OCI-LY7 (cell line): Measurements from ENCODE around the gene SND1. TPM values are rescaled to one million over a fixed set of nuclear protein-coding genes. Genes with fewer than 3 reads are reported as not detected.

Experiments
- BruUV-seq: library from RNA; stranded (reverse); fragments of 400-500 nt; replicated peaks from 2 replicates; lab custom pipeline; 2021; lab: Mats Ljungman, UMichigan
- CTCF ChIA-PET: fragments of 300-600 bp; sonication (Branson Sonifier 250); formaldehyde crosslinking; loops from one replicate; lab custom pipeline; 2022; ENCODE audit warnings: antibody characterized with exemption; ENCODE audit not compliant: unreplicated experiment; lab: Charles Lee
- POLR2A ChIA-PET: fragments of 300-600 bp; sonication (Branson Sonifier 250); formaldehyde crosslinking; loops from one replicate; lab custom pipeline; 2022; ENCODE audit warnings: antibody characterized with exemption; lab: Charles Lee
- DNase-seq: peaks from one replicate; pipeline ENCODE4 v3.0.0-alpha.2; 2015; ENCODE audit warnings: low spot score
- H2AFZ ChIP-seq: fragments of 200-600 bp; sonication (generic), shearing (Covaris generic); 2 replicates; pipeline ENCODE4 v1.6.1; 2014; ENCODE audit warnings: mild to moderate bottlenecking, antibody characterized with exemption, low read length, moderate library complexity
- H3K27ac ChIP-seq: fragments of 200-600 bp; sonication (generic); 2 replicates; pipeline ENCODE4 v1.5.1; 2014; ENCODE audit warnings: mixed run types, low read depth, mild to moderate bottlenecking, moderate library complexity, low read length, inconsistent platforms; ENCODE audit not compliant: poor library complexity, severe bottlenecking
- H3K36me3 ChIP-seq: fragments of 200-600 bp; sonication (generic); 2 replicates; pipeline ENCODE4 v1.6.1; 2014; ENCODE audit warnings: mild to moderate bottlenecking, antibody characterized with exemption, low read length, moderate library complexity, mixed read lengths; ENCODE audit not compliant: insufficient read depth
- H3K4me1 ChIP-seq: fragments of 200-600 bp; sonication (generic); 2 replicates; pipeline ENCODE4 v1.5.1; 2014; ENCODE audit warnings: mild to moderate bottlenecking, low read length; ENCODE audit not compliant: insufficient read depth, poor library complexity, severe bottlenecking
- H3K4me2 ChIP-seq: fragments of 200-600 bp; sonication (generic); 2 replicates; pipeline ENCODE4 v1.6.1; 2014; ENCODE audit warnings: mild to moderate bottlenecking, low read length
- H3K4me3 ChIP-seq: fragments of 200-600 bp; sonication (generic); 2 replicates; pipeline ENCODE4 v1.5.1; 2014; ENCODE audit warnings: mild to moderate bottlenecking, low read depth, low read length; ENCODE audit not compliant: poor library complexity, severe bottlenecking
- H3K79me2 ChIP-seq: fragments of 200-600 bp; sonication (generic); 2 replicates; pipeline ENCODE4 v1.6.1; 2016; ENCODE audit warnings: low read depth, mild to moderate bottlenecking, low read length, moderate library complexity, mixed read lengths; ENCODE audit not compliant: insufficient read depth
- H3K9me2 ChIP-seq: fragments of 200-600 bp; sonication (generic); 2 replicates; pipeline ENCODE4 v1.6.1; 2016; ENCODE audit warnings: mild to moderate bottlenecking, low read length, mixed read lengths; ENCODE audit not compliant: insufficient read depth
- H3K9me3 ChIP-seq: fragments of 200-600 bp; sonication (generic); 2 replicates; pipeline ENCODE4 v1.6.1; 2014; ENCODE audit warnings: mild to moderate bottlenecking, mixed run types, low read length, mixed read lengths
- H4K20me1 ChIP-seq: fragments of 200-600 bp; sonication (generic); 2 replicates; pipeline ENCODE4 v1.6.1; 2014; ENCODE audit warnings: mild to moderate bottlenecking, antibody characterized with exemption, low read length, moderate library complexity, mixed read lengths; ENCODE audit not compliant: insufficient read depth
- EZH2phosphoT487 ChIP-seq: fragments of 200-600 bp; sonication (generic); IDR thresholded peaks from 2 replicates; pipeline ENCODE4 v1.6.1; 2018; ENCODE audit warnings: low read depth, borderline replicate concordance, mild to moderate bottlenecking, mixed run types, antibody characterized with exemption, low read length, moderate library complexity, mixed read lengths
- intact Hi-C: fragments of 100-400 bp; cut with micrococcal nuclease; formaldehyde crosslinking; loops from one replicate; pipeline ENCODE4 v1.10.0; 2022; ENCODE audit not compliant: unreplicated experiment
- total RNA-seq, 2 experiments: library from RNA; depleted of rRNA in 1 of 2; stranded (reverse); fragments of >200 nt in 1 of 2; shearing (Covaris generic) in 1 of 2; gene quantifications; 2 replicates each; pipeline ENCODE4 v1.2.3, GENCODE V29; 2014 to 2022
- TF ChIP-seq, protein P1 (sequence below): fragments of 200-600 bp; sonication (generic); conservative IDR thresholded peaks from 2 replicates; pipeline ENCODE4 v1.5.1; 2014; ENCODE audit warnings: mild to moderate bottlenecking, antibody characterized with exemption, low read length, moderate library complexity, mixed read lengths

SND1 gene
- total RNA-seq, 2 experiments from 2014 or later = 111 to 221 TPM

GRCh38 chr7:127706766-127707165 lies 54.8 kb downstream of the SND1 start:
- no peak for DNase-seq
- no peak overlapping the region for H3K27ac ChIP-seq
- TF ChIP-seq, protein P1, sequence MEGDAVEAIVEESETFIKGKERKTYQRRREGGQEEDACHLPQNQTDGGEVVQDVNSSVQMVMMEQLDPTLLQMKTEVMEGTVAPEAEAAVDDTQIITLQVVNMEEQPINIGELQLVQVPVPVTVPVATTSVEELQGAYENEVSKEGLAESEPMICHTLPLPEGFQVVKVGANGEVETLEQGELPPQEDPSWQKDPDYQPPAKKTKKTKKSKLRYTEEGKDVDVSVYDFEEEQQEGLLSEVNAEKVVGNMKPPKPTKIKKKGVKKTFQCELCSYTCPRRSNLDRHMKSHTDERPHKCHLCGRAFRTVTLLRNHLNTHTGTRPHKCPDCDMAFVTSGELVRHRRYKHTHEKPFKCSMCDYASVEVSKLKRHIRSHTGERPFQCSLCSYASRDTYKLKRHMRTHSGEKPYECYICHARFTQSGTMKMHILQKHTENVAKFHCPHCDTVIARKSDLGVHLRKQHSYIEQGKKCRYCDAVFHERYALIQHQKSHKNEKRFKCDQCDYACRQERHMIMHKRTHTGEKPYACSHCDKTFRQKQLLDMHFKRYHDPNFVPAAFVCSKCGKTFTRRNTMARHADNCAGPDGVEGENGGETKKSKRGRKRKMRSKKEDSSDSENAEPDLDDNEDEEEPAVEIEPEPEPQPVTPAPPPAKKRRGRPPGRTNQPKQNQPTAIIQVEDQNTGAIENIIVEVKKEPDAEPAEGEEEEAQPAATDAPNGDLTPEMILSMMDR = no peak
- no peak for TF ChIP-seq EZH2phosphoT487
- peaks cover 22% of the 10 kb centered on the region for H3K9me3 ChIP-seq
- H3K4me3 ChIP-seq = no peak overlapping the region
- no peak overlapping the region for H2AFZ ChIP-seq
- H3K36me3 ChIP-seq = peaks cover 97% of the 10 kb centered on the region
- POLR2A ChIA-PET = interaction anchor here (1.5 kb wide), 1 partner anchor 12 kb away, joined by 5 read pairs; no protein-coding TSS in a partner anchor
- no TSS peak for BruUV-seq
- H3K9me2 ChIP-seq = no peaks in the 10 kb centered on the region
- no peaks in the 10 kb centered on the region for H4K20me1 ChIP-seq
- H3K79me2 ChIP-seq = peaks cover 6% of the 10 kb centered on the region; the same call in 1 of the 2 replicates
- no peaks in the 10 kb centered on the region for H3K4me1 ChIP-seq
- intact Hi-C loops = loop anchor here (5.0 to 10.0 kb wide), 3 partner anchors 298 to 428 kb away; no protein-coding TSS in a partner anchor
- CTCF ChIA-PET = interaction anchor here (1.3 kb wide), 1 partner anchor 503 kb away, joined by 3 read pairs; no protein-coding TSS in a partner anchor
- no peak overlapping the region for H3K4me2 ChIP-seq

DNA sequence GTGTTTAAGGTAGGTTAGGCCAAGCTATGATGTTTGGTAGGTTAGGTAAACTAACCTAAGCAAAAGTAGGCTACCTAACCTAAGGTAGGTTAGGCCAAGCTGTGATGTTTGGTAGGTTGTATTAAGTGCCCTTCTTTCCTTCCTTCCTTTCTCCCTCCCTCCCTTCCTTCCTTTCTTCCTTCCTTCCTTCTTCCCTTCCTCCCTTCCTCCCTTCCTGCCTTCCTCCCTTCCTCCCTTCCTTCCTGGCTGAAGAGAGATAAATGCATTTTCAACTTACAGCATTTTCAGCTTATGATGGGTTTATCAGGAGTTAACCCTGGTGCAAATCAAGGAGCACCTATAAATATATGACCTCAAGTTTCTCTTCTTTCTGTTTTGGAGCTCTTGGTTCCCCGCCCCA lies 56.2 kb downstream of the SND1 start:
- no peak for DNase-seq
- Histone ChIP-seq H3K27ac (no peak overlapping the region), H2AFZ (no peak overlapping the region), H3K79me2 (peaks cover 7% of the 10 kb centered on the region; the same call in 1 of the 2 replicates), H3K9me3 (peaks cover 30% of the 10 kb centered on the region), H4K20me1 (no peaks in the 10 kb centered on the region), H3K36me3 (peaks cover 97% of the 10 kb centered on the region), H3K4me1 (no peaks in the 10 kb centered on the region), H3K4me2 (no peak overlapping the region), H3K4me3 (no peak overlapping the region), H3K9me2 (no peaks in the 10 kb centered on the region)
- POLR2A ChIA-PET = interaction anchor here (0.6 to 1.6 kb wide), 6 partner anchors 8 to 163 kb away, joined by 3 to 6 read pairs (median 5); no protein-coding TSS in a partner anchor
- TF ChIP-seq, protein P1 = no peak
- no peak for TF ChIP-seq EZH2phosphoT487
- intact Hi-C loops = loop anchor here (1.0 to 10.0 kb wide), 4 partner anchors 297 to 501 kb away; no protein-coding TSS in a partner anchor
- BruUV-seq = no TSS peak
- CTCF ChIA-PET = interaction anchor here (0.6 to 1.8 kb wide), 4 partner anchors 25 to 501 kb away, joined by 3 to 11 read pairs (median 4); no protein-coding TSS in a partner anchor

DNA sequence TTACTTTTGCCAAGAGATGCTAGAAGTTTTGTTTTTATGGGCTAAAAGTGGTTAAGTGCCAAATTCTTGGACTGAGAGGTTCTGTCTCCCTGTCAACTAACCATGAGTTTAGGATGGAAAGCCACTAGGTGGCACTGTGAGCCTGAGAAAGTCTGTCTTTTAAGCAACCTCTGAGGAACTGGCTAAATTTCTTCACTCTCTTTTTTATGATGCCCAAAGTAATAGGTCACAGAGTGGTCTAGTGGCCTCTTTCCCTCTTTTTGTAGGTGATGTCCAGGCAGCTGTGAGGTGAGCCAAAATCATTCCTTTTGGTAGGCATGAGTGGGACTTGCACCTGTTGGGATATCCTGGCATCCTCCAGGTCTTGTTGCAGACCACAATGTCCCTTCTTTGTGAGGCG lies 56.8 kb downstream of the SND1 start:
- no peak for TF ChIP-seq EZH2phosphoT487
- TF ChIP-seq, protein P1 = peak; percentile 89
- no peak overlapping the region for H3K4me2 ChIP-seq
- peaks cover 30% of the 10 kb centered on the region for H3K9me3 ChIP-seq
- ChIA-PET POLR2A (interaction anchor here (0.5 to 1.6 kb wide), 7 partner anchors 9 to 485 kb away, joined by 3 to 6 read pairs (median 5); no protein-coding TSS in a partner anchor), CTCF (interaction anchor here (0.6 to 1.8 kb wide), 2 partner anchors 172 to 501 kb away, joined by 5 to 11 read pairs; no protein-coding TSS in a partner anchor)
- intact Hi-C loops = loop anchor here (1.0 to 10.0 kb wide), 4 partner anchors 296 to 501 kb away; no protein-coding TSS in a partner anchor
- H2AFZ ChIP-seq = no peak overlapping the region
- peaks cover 7% of the 10 kb centered on the region; the same call in 1 of the 2 replicates for H3K79me2 ChIP-seq
- no peaks in the 10 kb centered on the region for H4K20me1 ChIP-seq
- no peak overlapping the region for H3K4me3 ChIP-seq
- H3K36me3 ChIP-seq = peaks cover 97% of the 10 kb centered on the region
- H3K4me1 ChIP-seq = no peaks in the 10 kb centered on the region
- BruUV-seq = no TSS peak
- DNase-seq = peak; percentile 80
- no peak overlapping the region for H3K27ac ChIP-seq
- H3K9me2 ChIP-seq = no peaks in the 10 kb centered on the region
